ENCODE results near the gene WDCP.
A peak's percentile ranks its signal among the peaks of the same experiment; 100 is the strongest.
"Not testable (repeated sequence)": the region's sequence is repeated elsewhere in the genome, so short reads cannot be mapped to it uniquely, and the experiment has no call there.

Gene WDCP

GRCh38 chr2:24058564-24059271 is 11.5 kb upstream of the WDCP start:
- DNase-seq = no peak

GRCh38 chr2:24055750-24056149 is 8.6 kb upstream of the WDCP start:
- DNase-seq = no peak

DNA sequence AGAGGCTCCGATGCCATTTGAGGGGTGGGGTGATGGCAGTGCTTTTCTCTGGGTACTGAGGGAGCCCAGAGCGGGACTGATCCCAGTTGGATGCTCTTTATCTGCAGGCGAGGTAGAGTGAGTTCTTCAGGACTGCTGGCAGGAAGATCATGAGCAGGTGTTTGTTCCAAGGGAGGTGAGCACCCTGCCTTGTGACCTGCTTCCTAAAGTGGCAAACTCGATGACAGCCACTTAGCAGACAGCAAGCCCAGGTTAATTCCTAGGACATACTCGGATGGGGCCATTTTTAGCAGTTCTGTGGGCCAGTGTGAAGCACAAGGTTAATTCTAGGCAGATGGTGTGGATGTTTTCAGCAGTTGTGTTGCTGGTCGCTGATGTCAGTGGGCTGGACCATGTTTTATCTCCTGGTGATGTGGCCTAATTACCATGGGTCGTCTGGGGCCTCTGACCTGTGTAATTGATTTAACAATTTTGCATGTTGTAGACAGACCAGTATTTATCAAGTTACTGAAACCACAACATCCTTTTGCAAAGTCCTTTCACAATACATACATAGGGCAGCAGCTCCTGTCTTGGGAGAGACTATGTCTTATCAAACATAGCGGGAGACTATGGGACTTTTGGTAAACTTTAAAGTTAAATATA is 7.3 kb upstream of the WDCP start:
- no peak for DNase-seq

DNA sequence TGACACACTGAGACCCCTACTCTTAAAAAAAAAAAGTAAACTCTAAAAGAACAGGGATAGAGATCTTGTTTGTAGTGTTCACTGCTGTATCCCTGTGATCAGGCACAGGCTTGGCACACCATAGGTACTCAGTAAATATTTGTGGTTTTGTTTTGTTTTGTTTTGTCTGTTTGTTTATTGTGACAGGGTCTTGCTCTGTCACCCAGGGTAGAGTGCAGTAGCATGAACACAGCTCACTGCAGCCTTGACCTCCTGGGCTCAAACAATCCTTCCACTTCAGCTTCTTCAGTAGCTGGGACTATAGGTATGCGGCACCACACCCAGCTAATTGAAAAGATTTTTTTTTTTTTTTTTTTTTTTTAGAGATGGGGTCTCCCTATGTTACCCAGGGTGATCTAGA is 5.8 kb upstream of the WDCP start:
- DNase-seq = no peak

GRCh38 chr2:24051833-24052232 is 4.6 kb upstream of the WDCP start:
- no peak for DNase-seq

DNA sequence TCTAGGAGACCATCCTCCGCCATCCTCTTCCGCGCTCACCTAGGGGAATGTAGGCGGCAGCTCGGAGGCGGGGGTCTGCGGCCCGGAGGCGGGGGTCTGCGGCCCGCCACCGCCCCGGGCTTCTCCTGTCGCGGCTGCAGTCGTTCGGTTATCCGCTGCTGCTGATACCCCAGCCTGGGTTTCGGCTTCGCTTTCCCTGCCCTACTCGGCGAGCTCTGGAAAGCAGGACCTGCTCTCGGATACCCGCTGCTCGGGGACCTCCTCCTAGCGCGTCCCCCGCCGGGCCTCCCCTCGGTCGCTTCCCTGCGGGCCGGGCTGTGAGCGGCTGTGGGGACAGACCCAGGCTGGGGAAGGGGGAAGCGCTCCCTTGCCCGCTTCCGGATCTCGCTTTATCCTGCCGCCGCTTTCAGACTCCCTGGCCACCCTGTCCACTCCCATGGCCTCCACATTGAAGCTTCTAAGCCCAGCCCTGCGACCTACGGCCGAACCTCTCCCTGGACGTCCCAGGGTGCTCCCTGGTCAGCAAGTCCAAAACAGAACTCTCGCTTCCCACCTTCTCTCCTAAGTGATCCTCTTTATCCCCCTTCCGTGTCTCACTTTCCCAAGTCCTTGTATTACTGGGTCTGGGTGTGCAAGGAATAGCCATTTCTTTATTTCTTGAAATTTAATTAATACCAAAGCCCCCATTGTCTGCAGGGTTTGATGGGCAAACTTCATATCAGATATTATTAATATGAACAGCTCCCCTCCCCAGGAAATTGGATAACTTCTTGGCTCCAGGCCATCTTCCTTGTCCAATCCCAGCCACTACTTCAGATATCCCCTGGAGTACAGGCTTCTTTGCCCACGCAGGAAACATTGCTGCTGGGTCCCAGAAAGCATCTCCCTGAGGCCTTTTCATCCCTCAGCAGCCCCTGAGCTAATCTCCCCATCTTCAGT is 3.1 kb upstream of the WDCP start:
- DNase-seq = no peak

DNA sequence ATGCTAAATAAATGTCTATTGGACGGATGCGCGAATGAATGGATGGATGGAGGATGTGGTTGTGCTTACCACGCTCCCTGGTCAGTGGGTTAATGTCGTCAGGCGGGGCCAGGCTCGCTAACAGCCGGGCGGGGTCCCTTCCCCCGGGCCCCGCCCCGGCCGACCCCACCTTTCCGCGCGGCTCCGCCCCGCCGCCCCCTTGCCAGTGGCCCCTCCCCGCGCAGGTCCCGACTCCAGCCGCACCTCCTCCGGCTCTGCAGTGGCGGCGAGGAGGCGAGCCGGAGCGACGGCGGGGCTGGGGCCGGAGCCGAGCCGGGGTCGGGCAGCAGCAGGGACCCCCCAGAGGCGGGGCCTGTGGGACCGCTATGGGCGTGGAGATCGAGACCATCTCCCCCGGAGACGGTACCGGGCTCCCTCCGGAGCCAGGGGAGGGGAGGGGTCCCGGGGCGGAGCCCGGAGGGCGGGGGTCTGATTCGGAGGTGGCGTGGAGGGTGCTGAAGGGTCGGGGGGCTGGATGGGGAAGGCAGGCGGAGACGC is 2.4 kb upstream of the WDCP start, which contains the start of gene FKBP1B:
FKBP1B (plus strand) TSS at position 257 of the 537 bp plus-strand sequence; CDS start at position 366, 109 bp downstream.
- peak; percentile 40 for DNase-seq

- peak; percentile 47 for DNase-seq
These were observed 1.7 kb upstream of the WDCP start for GRCh38 chr2:24048769-24049484.

- DNase-seq = no peak
These were observed 477 bp upstream of the WDCP start for GRCh38 chr2:24047703-24048033.

GRCh38 chr2:24046599-24046929 is 627 bp downstream of the WDCP start:
- DNase-seq = no peak

DNA sequence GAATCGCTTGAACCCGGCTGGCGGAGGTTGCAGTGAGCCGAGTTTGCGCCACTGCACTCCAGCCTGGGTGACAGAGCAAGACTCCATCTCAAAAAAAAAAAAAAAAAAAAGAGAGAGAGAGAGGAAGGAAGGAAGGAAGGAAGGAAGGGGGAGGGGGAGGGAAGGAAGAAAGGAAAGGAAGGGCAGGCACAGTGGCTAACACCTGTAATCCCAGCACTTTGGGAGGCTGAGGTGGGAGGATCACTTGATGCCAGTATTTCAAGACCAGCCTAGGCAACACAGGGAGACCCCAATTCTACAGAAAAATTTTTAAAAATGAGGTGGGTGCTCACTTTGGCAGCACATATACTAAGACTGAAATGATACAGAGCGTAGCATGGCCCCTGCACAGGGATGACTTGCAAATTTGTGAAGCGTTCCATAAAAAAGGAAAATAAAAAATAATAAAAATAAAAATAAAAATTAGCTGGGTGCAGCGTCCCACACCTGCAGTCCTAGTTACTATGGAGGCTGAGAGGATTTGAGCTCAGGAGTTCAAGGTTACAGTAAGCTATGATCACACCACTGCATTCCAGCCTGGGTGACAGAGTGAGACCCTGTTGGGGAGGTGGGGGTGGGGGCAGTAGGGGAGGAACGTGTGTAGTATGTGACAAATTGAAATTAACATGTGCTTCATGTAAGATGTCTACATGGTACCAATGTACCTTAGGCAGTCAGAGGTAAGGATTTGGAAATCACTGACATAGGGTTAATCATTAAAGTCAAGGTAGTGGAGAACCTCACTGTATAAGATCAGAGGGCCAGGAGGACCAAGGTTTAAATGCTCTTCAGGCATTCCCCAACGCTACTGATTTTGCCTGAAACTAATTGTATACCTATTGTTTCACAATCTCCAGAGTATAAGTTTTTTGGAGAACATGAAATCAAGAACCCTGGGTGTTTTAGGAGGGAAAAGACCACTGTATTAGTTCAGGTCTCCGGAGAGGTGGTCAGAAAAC is 1.4 kb downstream of the WDCP start:
- no peak for DNase-seq

DNA sequence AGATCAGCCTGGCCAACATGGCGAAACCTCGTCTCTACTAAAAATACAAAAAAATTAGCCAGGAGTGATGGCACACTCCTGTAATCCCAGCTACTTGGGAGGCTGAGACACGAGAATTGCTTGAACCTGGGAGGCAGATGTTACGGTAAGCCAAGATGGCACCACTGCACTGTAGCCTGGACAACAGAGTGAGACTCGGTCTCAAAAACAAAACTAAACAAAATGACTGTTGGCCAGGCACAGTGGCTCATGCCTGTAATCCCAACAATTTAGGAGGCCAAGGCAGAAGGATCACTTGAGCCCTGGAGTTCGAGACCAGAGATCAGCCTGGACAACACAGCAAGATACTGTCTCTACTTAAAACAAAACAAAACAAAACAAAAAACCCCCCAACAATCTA is 4.1 kb downstream of the WDCP start:
- DNase-seq = not testable (repeated sequence)

GRCh38 chr2:24040511-24040910 is 6.7 kb downstream of the WDCP start:
- no peak for DNase-seq

DNA sequence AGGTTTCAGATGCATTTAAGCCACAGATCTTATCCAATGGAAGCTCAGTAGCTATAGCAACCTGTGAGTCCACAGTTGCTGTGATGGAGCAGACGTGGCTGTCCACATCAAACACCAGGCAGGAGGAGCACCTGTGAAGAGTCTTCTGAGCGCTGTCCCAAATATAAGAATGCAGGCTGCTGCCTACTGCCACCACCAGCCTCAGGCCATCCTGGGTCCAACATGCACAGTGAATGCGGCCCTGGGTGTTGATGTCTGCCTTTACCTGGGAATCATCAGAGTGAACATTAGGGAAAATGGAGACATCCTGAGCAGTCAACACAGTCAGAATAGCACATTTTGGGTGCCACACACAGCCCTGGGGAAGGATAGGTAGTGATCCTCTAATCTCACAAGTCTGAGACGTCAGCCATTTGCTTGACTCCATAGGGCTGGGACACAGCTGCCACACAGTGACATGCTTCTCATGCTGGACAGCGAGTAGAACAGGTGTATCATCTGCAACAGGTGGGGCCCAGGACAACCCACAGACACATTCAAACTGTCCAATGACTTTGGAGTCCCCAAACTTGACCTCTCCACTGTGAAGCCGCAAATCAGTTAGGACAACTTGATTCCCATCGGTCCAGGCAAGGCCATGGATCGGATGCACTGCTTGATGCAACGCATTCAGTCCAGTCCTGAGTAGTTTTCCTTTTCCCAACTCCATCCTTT is 8.2 kb downstream of the WDCP start:
- DNase-seq = no peak

DNA sequence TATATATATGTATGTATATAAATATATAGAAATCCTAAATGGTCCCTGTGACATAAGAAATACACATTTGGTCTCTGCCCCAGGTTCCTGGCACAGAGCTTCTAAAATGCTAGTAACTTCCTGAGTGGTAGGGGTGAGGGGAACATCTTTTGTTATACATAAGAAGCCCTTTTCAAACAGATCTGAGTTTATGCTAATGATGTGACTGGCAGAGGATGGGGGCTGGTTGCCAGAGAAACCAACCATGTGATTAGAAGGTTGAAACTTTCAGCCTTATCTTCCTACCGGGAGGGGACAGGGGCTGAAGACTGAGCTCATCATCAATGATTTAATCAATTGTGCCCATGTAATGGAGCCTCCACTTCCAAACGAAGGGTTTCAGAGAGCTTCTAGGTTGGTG is 21.0 kb downstream of the WDCP start:
- no peak for DNase-seq

- no peak for DNase-seq
These were observed 22.1 kb downstream of the WDCP start for GRCh38 chr2:24024996-24025663.

DNA sequence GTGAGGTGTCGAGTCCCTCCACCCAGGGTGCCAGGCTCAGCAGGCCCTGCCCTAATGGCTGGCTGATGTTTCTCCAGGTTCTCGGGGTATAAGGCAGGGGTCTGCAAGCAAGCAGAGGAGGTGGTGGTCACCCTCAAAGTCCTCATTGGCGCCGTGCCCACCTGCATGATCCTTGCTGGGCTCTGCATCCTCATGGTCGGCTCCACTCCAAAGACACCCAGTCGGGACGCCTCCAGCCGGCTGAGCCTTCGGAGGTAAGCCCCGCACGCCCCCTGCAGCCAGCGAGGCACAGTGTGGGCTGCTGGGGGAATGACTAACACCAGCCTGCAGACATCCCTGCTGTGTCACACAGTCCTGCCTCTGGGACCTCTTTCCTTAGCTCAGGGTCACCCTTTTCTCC is 23.2 kb downstream of the WDCP start:
- DNase-seq = no peak

DNA sequence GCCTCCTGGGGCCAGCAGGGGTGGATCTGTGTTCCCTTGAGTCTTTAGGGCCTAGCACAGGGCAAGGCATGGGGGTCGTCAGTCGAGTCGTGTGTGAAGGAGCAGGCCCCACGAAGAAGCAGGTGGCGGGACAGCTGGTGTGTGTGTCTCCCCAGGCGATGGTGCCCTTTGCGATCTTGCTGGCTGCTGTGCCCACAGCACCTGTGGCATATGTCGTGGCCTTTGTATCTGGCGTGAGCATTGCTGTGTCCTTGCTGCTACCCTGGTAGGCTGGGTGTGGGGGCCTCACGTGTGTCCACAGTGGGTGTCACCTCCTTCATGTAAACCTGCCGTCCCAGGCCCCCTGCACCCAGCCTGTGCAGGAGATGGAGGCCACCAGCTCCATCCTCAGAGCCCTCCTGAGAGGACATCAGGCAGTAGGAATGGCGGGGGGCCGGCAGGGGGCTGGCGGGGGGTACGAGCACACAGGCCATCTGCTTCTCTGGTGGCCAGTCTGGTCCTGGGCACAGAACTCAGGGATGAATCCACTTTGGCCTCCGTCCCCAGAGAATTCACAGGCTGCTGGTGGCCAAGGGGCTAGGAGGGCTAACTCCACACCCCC is 24.1 kb downstream of the WDCP start:
- no peak for DNase-seq

DNA sequence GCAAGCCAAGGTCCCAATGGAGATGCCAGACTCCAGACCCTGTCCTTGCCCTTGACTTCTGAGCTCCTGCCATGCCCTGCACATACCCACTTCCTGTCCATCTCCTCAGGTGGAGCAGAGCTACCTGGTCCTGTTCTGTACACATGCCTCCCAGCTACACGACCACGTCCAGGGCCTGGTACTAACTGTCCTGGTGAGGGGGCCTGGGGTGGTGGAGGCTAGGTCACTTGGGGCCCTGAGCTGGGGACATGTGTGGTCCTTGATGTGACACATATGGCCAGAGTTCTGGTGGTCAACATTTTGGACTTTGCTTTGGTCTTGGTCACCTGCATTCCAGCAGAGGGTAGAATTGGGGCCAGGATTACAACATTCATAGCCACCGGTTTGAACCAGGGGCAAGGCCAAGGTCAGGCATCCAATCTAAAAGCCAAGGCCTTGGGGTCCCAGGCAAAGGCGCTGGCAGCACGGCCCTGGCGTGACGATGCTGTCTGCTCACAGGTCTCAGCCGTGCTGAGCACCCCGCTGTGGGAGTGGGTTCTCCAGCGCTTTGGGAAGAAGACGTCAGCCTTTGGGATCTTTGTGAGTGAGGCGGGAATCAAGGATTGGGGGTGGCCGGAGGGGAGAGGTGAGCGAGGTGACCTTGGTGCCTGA is 24.7 kb downstream of the WDCP start:
- no peak for DNase-seq
